Lower lobe of right lung (tissue), 2 donors: ENCODE results near the gene INPP5B. TPM values are rescaled to one million over a fixed set of nuclear protein-coding genes. Genes with fewer than 3 reads are reported as not detected.
A peak's percentile ranks its signal among the peaks of the same experiment; 100 is the strongest.

Experiments
- ATAC-seq, 2 donors: fragments of 200-7000 bp; cut with Tn5 transposase; one replicate each; pipeline ENCODE4 v1.9.1; 2020 to 2022; ENCODE audit warnings: mild to moderate bottlenecking in 2 of 2, moderate library complexity in 2 of 2
- DNase-seq: peaks from one replicate; pipeline ENCODE4 v3.0.0-alpha.2; 2020
- H3K27ac ChIP-seq: fragments of 200-600 bp; one replicate; pipeline ENCODE4 v1.8.0; 2022
- H3K27me3 ChIP-seq: fragments of 200-600 bp; one replicate; pipeline ENCODE4 v1.8.0; 2022; ENCODE audit warnings: low read depth
- H3K36me3 ChIP-seq: fragments of 200-600 bp; one replicate; pipeline ENCODE4 v1.8.0; 2022; ENCODE audit warnings: mild to moderate bottlenecking
- H3K4me1 ChIP-seq: fragments of 200-600 bp; one replicate; pipeline ENCODE4 v1.8.0; 2022
- H3K4me3 ChIP-seq: fragments of 200-600 bp; one replicate; pipeline ENCODE4 v1.8.0; 2022; ENCODE audit warnings: mild to moderate bottlenecking
- H3K9me3 ChIP-seq: fragments of 200-600 bp; one replicate; pipeline ENCODE4 v1.8.0; 2022
- intact Hi-C: fragments of 100-400 bp; cut with DNase I; formaldehyde crosslinking; loops from one replicate; pipeline ENCODE4 v1.11.0; 2022
- total RNA-seq: library from RNA; stranded (reverse); fragmentation: NEBNext Ultra II Directional; extraction: Animal tissue kit (Norgen Biotek cat#: 25700); gene quantifications from one replicate; pipeline ENCODE4 v1.2.1, GENCODE V29; 2021
- TF ChIP-seq, protein P1 (sequence below): fragments of 200-600 bp; IDR thresholded peaks from one replicate; pipeline ENCODE4 v1.8.0; 2022; ENCODE audit warnings: antibody characterized with exemption, mild to moderate bottlenecking
- donor health status: DM: no; HTN: yes; CAD: no; lungs with severe emphysema.

The INPP5B gene
- total RNA-seq, 1 donor from 2014 or later, result 42.5 TPM

DNA sequence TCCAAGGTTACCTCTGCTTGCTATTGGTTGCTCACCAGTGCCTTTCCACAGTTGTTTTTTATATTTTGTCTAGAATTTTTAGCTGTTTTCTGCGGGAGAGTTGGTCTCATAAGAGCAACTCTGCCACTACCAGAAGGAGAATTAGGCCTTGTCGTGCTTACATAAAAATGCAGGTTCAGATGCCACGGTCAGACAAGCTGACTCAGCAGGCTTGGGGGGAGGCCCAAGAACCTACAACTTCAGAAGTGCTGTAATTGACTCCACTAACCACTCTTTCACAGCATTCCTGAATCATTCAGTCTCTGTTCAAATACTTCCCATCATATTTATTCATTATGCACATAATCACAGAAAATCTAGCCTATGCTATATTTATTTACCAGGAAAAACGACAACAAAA lies 115.7 kb downstream of the INPP5B start:
- Histone ChIP-seq H3K9me3 (no peaks in the 10 kb centered on the region), H3K4me1 (no peaks in the 10 kb centered on the region), H3K27me3 (no peaks in the 10 kb centered on the region), H3K27ac (no peak overlapping the region), H3K4me3 (no peak overlapping the region), H3K36me3 (peaks cover 92% of the 10 kb centered on the region)
- intact Hi-C loops, result no loop called here
- ATAC-seq (no peak), DNase-seq (no peak)
- TF ChIP-seq, protein P1, sequence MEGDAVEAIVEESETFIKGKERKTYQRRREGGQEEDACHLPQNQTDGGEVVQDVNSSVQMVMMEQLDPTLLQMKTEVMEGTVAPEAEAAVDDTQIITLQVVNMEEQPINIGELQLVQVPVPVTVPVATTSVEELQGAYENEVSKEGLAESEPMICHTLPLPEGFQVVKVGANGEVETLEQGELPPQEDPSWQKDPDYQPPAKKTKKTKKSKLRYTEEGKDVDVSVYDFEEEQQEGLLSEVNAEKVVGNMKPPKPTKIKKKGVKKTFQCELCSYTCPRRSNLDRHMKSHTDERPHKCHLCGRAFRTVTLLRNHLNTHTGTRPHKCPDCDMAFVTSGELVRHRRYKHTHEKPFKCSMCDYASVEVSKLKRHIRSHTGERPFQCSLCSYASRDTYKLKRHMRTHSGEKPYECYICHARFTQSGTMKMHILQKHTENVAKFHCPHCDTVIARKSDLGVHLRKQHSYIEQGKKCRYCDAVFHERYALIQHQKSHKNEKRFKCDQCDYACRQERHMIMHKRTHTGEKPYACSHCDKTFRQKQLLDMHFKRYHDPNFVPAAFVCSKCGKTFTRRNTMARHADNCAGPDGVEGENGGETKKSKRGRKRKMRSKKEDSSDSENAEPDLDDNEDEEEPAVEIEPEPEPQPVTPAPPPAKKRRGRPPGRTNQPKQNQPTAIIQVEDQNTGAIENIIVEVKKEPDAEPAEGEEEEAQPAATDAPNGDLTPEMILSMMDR, result no peak

- Histone ChIP-seq H3K4me3 (no peak overlapping the region), H3K27ac (no peak overlapping the region), H3K36me3 (peaks cover 90% of the 10 kb centered on the region), H3K4me1 (no peaks in the 10 kb centered on the region), H3K9me3 (no peaks in the 10 kb centered on the region), H3K27me3 (no peaks in the 10 kb centered on the region)
- TF ChIP-seq, protein P1, result no peak
- DNase-seq, result no peak
- ATAC-seq, result no peak
- intact Hi-C loops, result no loop called here
These were observed 118.3 kb downstream of the INPP5B start for GRCh38 chr1:37828410-37829074.

- H3K36me3 ChIP-seq, result peaks cover 90% of the 10 kb centered on the region
- no peaks in the 10 kb centered on the region for H3K9me3 ChIP-seq
- H3K4me1 ChIP-seq, result no peaks in the 10 kb centered on the region
- H3K4me3 ChIP-seq, result no peak overlapping the region
- H3K27ac ChIP-seq, result no peak overlapping the region
- DNase-seq (no peak), ATAC-seq (peak in 1 of 2 donors; percentile 57)
- H3K27me3 ChIP-seq, result no peaks in the 10 kb centered on the region
- intact Hi-C loops, result no loop called here
- TF ChIP-seq, protein P1, result no peak
These were observed 121.3 kb downstream of the INPP5B start for GRCh38 chr1:37825506-37825905.

GRCh38 chr1:37824001-37824400 lies 122.9 kb downstream of the INPP5B start:
- Histone ChIP-seq H3K4me3 (no peak overlapping the region), H3K9me3 (no peaks in the 10 kb centered on the region), H3K27me3 (no peaks in the 10 kb centered on the region), H3K4me1 (no peaks in the 10 kb centered on the region), H3K36me3 (peaks cover 89% of the 10 kb centered on the region), H3K27ac (no peak overlapping the region)
- TF ChIP-seq, protein P1, result no peak
- DNase-seq, result no peak
- intact Hi-C loops, result no loop called here
- ATAC-seq, result no peak

DNA sequence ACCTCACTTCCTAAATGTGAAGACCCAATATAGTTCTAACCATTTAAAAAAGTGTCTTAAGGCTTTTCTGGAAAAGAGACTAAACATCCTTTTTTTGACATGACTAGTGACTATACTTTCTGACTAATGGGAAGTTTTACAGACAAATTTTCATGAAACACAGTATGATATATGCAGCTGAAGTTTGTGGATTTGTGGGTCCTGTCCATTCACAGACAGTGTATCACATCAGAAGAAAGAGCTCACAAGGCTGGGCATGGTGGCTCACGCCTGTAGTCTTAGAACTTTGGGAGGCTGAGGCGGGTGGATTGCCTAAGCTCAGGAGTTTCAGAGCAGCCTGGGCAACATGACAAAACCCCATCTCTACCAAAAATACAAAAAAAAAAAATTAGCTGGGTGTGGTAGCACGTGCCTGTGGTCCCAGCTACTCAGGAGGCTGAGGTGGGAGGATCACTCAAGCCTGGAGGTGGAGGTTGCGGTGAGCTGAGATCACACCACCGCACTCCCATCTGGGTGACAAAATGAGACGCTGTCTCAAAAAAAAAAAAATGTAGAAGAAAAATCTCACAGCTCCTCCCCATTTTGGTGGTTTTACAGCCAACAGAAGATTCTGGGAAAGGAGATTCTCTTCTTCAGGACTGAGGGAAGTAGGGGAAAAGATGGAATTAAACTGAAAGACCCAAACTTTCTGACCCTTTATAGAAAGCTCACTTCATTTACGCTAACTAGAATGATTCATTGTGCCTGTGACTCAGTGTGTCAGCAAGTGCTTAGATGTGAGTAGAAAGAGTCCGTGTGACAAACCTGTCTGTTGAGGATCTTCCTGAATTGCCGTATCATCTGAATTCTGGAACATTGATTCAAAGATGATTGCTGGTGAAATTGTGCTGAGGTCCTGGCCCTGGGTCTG lies 123.7 kb downstream of the INPP5B start:
- TF ChIP-seq, protein P1, result no peak
- H3K27me3 ChIP-seq, result no peaks in the 10 kb centered on the region
- intact Hi-C loops, result no loop called here
- peaks cover 83% of the 10 kb centered on the region for H3K36me3 ChIP-seq
- no peak overlapping the region for H3K27ac ChIP-seq
- no peak overlapping the region for H3K4me3 ChIP-seq
- H3K9me3 ChIP-seq, result no peaks in the 10 kb centered on the region
- DNase-seq, result no peak
- no peaks in the 10 kb centered on the region for H3K4me1 ChIP-seq
- no peak for ATAC-seq
